22Rv1 (cell line): Measurements from ENCODE around the gene C20orf202.

Experiments
- CTCF ChIP-seq: fragments of 450-650 bp; IDR thresholded peaks from 2 replicates; pipeline ENCODE4 v1.5.1; 2017; ENCODE audit warnings: mild to moderate bottlenecking
- ZFX ChIP-seq: fragments of 450-650 bp; IDR thresholded peaks from 2 replicates; pipeline ENCODE4 v1.6.1; 2017; ENCODE audit warnings: antibody characterized with exemption, borderline replicate concordance

DNA sequence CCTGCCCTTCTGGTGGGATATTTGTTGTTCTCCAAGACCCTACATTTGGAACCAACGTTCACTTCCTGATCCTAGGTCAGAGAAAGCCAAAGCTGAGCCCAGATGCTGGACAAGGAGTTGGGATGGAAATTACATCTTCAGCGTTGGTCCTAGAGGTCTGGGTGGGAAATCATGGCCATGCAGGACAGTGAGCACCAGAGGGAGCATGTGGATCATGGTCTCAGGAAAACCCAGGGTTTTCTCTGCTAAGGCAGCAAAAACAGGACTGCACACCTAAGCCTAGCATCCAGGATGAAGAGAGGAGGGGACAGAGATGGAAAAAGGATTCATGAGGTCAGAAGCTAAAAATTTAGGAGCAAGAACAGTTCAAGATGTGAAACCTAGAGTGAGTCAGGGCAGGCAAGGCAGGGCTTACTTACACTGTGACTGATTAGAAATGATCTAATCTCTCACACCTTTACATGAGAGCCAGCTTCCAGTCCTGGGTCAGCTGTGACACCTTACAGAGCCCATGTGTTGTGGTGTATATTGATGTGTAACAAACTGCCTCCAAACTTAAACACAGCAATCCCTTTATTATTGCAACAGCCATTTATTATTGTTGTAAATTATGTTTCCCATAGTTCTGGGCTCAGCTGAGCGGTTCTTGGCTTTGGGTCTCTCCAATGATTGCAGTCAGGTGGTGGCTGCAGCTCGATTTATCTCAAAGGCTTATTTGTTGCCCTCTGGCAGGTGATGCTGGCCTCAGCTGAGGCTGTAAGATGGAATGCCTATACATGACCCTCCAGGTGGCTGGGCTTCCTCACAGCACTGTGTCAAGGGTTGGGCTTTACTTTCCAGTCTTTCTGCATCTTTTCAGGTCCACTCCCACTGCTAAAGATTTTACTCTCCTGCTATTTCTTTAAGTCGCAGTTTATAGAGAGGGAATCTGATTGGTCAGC, 6.5 kb downstream of the C20orf202 start:
- peak; percentile 6; the same call in 1 of the 2 replicates for TF ChIP-seq CTCF
- TF ChIP-seq ZFX, result no peak
